K562 (cell line): ENCODE measurements around the gene DCST1.

Source experiments
- BRF1 ChIP-seq: IDR thresholded peaks from 3 replicates; pipeline ENCODE4 v1.6.1; 2011; ENCODE audit warnings: borderline replicate concordance, mild to moderate bottlenecking; ENCODE audit not compliant: insufficient read length; ENCODE audit errors: extremely low read depth
- CEBPB ChIP-seq: fragments of 450-650 bp; IDR thresholded peaks from 2 replicates; pipeline ENCODE4 v1.6.1; 2016; ENCODE audit warnings: missing genetic modification characterization, missing compliant biosample characterization
- EP300 ChIP-seq: IDR thresholded peaks from 2 replicates; pipeline ENCODE4 v1.6.1; 2012; ENCODE audit warnings: low read length, improper control_type of control experiment
- KDM5B ChIP-seq: fragments of 200-600 bp; sonication (generic); IDR thresholded peaks from 2 replicates; pipeline ENCODE4 v1.6.1; 2012; ENCODE audit warnings: low read depth, mild to moderate bottlenecking, moderate library complexity, low read length, control low read depth, inconsistent platforms; ENCODE audit not compliant: insufficient replicate concordance
- MAZ ChIP-seq, 2 experiments: fragments of 450-650 bp in 1 of 2; sonication (generic) in 1 of 2; formaldehyde crosslinking; IDR thresholded peaks in 1 of 2; conservative IDR thresholded peaks in 1 of 2; 2 replicates each; pipeline versions ENCODE4 v1.4.0 to v1.5.0; 2020; ENCODE audit warnings: mild to moderate bottlenecking in 1 of 2, missing genetic modification reagents in 1 of 2
- RAD21 ChIP-seq, 2 experiments: fragments of 250-450 bp in 1 of 2; fragments of 450-650 bp in 1 of 2; sonication (Bioruptor Pico) in 1 of 2; formaldehyde crosslinking in 1 of 2; IDR thresholded peaks in 1 of 2; conservative IDR thresholded peaks in 1 of 2; 2 replicates each; pipeline versions ENCODE4 v1.4.0 to v1.8.0; 2020 to 2022; ENCODE audit warnings: mild to moderate bottlenecking in 2 of 2, moderate library complexity in 1 of 2
- RFX5 ChIP-seq: IDR thresholded peaks from 2 replicates; pipeline ENCODE4 v1.6.1; 2011; ENCODE audit warnings: low read depth, mild to moderate bottlenecking, improper control_type of control experiment, low read length
- SETDB1 ChIP-seq: IDR thresholded peaks from one replicate; pipeline ENCODE4 v1.6.1; 2012; ENCODE audit warnings: low read length, control low read depth, inconsistent platforms
- TCF7L2 ChIP-seq: fragments of 150-350 bp; IDR thresholded peaks from 2 replicates; pipeline ENCODE4 v1.6.1; 2016; ENCODE audit warnings: low read depth, mild to moderate bottlenecking, low read length, moderate library complexity
- ZBTB17 ChIP-seq: fragments of 450-650 bp; formaldehyde crosslinking; IDR thresholded peaks from 2 replicates; pipeline ENCODE4 v1.4.0; 2020; ENCODE audit warnings: mild to moderate bottlenecking
- ZBTB7A ChIP-seq: IDR thresholded peaks from 2 replicates; pipeline ENCODE4 v1.6.1; 2011; ENCODE audit warnings: low read depth, mild to moderate bottlenecking, low read length, moderate library complexity, borderline replicate concordance; ENCODE audit not compliant: control insufficient read depth
- ZNF217 ChIP-seq: sonication (generic); formaldehyde crosslinking; IDR thresholded peaks from 2 replicates; pipeline ENCODE4 v1.8.0; 2022; ENCODE audit warnings: mild to moderate bottlenecking, missing genetic modification reagents
- TF ChIP-seq, protein P1 (sequence below), 3 experiments: IDR thresholded peaks in 2 of 3; conservative IDR thresholded peaks in 1 of 3; 2 replicates each; pipeline ENCODE4 v1.5.1; 2011 to 2012; ENCODE audit warnings: low read length in 3 of 3, mild to moderate bottlenecking in 3 of 3, control low read depth in 2 of 3, improper control_type of control experiment in 1 of 3, inconsistent platforms in 1 of 3, low read depth in 1 of 3, mixed read lengths in 1 of 3, moderate library complexity in 1 of 3; ENCODE audit not compliant: insufficient read depth in 2 of 3
- TF ChIP-seq, protein P2 (sequence below), 2 experiments: fragments of 450-650 bp in 1 of 2; sonication (generic) in 1 of 2; formaldehyde crosslinking in 1 of 2; IDR thresholded peaks; 2 replicates each; pipeline versions ENCODE4 v1.7.1 to v1.9.0; 2016 to 2022; ENCODE audit warnings: inconsistent platforms in 1 of 2, mild to moderate bottlenecking in 1 of 2, missing genetic modification reagents in 1 of 2

DNA sequence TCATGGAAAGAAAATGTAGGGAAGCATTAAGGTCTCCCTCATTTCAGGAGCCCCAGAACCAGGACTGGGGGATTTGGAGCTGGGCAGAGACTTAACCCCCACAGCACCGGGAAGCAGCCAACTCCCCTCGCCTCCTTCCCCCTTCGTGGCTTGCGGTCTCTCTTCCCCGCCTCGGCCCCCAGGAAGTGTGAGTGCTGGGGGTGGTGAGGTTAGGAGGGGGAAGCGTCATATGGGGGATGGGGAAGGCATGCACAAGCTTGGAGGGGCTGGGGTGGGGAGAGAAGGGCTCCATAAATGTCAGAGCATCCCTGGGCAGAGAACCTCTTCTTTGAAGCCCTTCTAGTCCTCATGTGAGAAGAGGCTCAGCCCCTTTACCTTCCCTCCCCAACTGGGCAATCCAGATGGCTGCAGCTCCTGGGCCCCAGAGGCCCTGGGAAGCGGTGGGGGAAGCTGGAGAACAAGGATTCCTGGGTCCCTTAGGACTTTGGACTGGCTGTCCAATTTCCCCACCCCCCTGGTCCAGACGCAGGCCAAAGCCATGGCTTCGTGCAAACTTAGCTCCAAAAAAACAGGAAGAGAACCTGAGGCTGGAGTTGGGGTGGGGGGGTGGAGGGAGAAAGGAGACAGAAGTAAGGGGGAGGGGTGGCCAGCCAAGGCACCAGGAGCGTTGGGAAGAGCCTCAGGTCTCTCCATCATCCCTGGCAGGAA is 23.3 kb upstream of the DCST1 start:
- TF ChIP-seq ZBTB7A (no peak), MAZ (CRISPR knock-in tag; conservative IDR thresholded peaks at IDR 0.05 in 1 of 2, IDR thresholded peaks at IDR 0.05 in 1 of 2) (no peak), ZBTB17 (CRISPR knock-in tag) (no peak), BRF1 (no peak), SETDB1 (no peak), EP300 (no peak), RFX5 (no peak), TCF7L2 (no peak), RAD21 (CRISPR knock-in tag; conservative IDR thresholded peaks at IDR 0.05 in 1 of 2, IDR thresholded peaks at IDR 0.05 in 1 of 2) (no peak), CEBPB (tag) (no peak), KDM5B (no peak), ZNF217 (no peak)
- TF ChIP-seq, protein P1, sequence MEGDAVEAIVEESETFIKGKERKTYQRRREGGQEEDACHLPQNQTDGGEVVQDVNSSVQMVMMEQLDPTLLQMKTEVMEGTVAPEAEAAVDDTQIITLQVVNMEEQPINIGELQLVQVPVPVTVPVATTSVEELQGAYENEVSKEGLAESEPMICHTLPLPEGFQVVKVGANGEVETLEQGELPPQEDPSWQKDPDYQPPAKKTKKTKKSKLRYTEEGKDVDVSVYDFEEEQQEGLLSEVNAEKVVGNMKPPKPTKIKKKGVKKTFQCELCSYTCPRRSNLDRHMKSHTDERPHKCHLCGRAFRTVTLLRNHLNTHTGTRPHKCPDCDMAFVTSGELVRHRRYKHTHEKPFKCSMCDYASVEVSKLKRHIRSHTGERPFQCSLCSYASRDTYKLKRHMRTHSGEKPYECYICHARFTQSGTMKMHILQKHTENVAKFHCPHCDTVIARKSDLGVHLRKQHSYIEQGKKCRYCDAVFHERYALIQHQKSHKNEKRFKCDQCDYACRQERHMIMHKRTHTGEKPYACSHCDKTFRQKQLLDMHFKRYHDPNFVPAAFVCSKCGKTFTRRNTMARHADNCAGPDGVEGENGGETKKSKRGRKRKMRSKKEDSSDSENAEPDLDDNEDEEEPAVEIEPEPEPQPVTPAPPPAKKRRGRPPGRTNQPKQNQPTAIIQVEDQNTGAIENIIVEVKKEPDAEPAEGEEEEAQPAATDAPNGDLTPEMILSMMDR (IDR thresholded peaks at IDR 0.05 in 2 of 3, conservative IDR thresholded peaks at IDR 0.05 in 1 of 3; ENCODE audit: insufficient read depth in 2 of 3, low read depth in 1 of 3, low read length in 3 of 3) = no peak
- TF ChIP-seq, protein P2, sequence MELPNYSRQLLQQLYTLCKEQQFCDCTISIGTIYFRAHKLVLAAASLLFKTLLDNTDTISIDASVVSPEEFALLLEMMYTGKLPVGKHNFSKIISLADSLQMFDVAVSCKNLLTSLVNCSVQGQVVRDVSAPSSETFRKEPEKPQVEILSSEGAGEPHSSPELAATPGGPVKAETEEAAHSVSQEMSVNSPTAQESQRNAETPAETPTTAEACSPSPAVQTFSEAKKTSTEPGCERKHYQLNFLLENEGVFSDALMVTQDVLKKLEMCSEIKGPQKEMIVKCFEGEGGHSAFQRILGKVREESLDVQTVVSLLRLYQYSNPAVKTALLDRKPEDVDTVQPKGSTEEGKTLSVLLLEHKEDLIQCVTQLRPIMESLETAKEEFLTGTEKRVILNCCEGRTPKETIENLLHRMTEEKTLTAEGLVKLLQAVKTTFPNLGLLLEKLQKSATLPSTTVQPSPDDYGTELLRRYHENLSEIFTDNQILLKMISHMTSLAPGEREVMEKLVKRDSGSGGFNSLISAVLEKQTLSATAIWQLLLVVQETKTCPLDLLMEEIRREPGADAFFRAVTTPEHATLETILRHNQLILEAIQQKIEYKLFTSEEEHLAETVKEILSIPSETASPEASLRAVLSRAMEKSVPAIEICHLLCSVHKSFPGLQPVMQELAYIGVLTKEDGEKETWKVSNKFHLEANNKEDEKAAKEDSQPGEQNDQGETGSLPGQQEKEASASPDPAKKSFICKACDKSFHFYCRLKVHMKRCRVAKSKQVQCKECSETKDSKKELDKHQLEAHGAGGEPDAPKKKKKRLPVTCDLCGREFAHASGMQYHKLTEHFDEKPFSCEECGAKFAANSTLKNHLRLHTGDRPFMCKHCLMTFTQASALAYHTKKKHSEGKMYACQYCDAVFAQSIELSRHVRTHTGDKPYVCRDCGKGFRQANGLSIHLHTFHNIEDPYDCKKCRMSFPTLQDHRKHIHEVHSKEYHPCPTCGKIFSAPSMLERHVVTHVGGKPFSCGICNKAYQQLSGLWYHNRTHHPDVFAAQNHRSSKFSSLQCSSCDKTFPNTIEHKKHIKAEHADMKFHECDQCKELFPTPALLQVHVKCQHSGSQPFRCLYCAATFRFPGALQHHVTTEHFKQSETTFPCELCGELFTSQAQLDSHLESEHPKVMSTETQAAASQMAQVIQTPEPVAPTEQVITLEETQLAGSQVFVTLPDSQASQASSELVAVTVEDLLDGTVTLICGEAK (IDR thresholded peaks at IDR 0.05) = no peak
- TF ChIP-seq, protein P2 (CRISPR knock-in tag; IDR thresholded peaks at IDR 0.05) = no peak
